ENCODE data around the gene TM4SF5.

The TM4SF5 gene

DNA sequence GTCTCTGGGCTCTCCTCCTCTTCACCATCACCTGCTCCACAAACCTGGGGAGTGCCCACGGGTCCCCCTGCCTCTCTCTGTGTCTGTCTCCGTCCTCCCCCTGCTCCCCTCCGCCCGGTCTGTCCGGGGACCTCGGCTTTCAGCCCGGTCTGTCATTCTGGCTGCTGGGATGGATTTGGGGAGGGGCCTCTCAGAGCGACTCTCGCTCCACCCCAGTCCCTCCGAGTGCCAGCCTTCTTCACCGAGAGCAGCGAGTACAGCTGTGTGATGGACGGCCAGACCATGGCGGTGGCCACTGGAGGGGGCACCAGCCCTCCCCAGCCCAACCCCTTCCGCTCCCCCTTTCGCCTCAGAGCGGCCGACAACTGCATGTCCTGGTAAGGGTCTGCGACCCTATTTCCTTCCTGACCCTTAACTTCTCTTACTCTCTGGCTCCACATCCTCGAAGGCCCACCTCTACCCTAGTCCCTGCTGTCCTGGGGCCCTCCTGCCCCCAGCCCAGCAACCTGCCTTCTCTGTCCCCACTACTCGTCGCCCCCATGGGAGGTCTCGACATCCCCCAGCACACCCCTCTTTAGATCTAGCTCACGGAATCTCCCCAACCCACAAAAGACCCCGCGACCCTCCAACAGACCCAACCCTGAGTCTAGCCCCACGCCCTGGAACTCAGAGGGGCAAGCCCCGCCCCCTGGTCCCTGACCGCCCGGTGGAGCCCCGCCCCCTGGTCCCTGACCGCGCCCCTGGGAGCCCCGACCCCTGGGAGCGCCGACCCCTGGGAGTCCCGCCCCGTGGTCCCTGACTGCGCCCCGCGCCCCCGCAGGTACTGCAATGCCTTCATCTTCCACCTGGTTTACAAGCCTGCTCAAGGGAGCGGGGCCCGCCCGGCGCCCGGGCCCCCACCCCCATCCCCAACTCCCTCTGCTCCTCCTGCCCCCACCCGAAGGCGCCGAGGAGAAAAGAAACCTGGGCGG, 26.4 kb upstream of the TM4SF5 start:
- TF ChIP-seq, protein P1, sequence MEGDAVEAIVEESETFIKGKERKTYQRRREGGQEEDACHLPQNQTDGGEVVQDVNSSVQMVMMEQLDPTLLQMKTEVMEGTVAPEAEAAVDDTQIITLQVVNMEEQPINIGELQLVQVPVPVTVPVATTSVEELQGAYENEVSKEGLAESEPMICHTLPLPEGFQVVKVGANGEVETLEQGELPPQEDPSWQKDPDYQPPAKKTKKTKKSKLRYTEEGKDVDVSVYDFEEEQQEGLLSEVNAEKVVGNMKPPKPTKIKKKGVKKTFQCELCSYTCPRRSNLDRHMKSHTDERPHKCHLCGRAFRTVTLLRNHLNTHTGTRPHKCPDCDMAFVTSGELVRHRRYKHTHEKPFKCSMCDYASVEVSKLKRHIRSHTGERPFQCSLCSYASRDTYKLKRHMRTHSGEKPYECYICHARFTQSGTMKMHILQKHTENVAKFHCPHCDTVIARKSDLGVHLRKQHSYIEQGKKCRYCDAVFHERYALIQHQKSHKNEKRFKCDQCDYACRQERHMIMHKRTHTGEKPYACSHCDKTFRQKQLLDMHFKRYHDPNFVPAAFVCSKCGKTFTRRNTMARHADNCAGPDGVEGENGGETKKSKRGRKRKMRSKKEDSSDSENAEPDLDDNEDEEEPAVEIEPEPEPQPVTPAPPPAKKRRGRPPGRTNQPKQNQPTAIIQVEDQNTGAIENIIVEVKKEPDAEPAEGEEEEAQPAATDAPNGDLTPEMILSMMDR (IDR thresholded peaks at IDR 0.05; ENCODE audit: insufficient read depth, low read length, missing control alignments): no peak
- DNase-seq (ENCODE audit: low read depth, low spot score): no peak
- POLR2A ChIA-PET: no interaction called here
- CTCF ChIA-PET: no interaction called here
- no peak overlapping the region for H3K4me3 ChIP-seq (ENCODE audit: low read depth, low read length)

DNA sequence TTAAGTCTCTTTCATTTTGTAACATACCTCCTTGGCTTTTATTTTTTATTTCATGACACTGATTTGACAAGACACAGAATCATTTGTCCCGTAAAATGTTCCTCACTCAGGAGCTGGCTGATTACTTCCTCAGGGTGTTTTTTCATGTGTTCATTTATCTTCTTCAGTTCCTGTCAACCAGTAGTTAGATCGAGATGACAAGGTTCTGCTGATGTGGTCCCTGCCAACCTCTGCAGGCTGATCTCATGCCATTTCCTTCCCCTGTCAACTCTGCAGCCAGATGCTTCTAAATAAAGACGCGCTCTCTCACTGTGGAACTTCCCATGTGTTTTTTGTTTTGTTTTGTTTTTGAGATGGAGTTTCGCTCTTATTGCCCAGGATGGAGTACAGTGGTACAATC, 23.8 kb upstream of the TM4SF5 start:
- TF ChIP-seq, protein P1 (IDR thresholded peaks at IDR 0.05; ENCODE audit: insufficient read depth, low read length, missing control alignments): no peak
- H3K4me3 ChIP-seq (ENCODE audit: low read depth, low read length): no peak overlapping the region
- no peak for DNase-seq (ENCODE audit: low read depth, low spot score)
- CTCF ChIA-PET: no interaction called here
- POLR2A ChIA-PET: no interaction called here

DNA sequence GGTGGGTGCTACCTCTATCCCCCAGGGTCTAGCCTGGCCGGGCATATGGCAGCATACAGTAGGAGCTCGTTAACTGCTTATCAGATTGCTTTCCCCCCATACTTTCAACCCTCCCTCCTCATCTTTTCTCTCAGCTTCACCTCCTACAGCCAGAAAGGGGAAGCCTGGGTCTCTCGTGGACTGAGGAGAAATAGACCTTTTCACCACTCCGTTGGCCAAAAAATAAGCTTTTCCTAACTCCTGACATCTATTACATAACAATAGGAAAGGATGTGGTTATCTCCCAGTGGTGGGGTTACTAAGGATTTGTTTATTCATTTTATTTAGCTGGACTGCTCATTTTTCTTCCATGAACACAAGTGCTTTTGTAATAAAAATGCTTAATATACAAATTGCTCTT, 23.0 kb upstream of the TM4SF5 start:
- DNase-seq (ENCODE audit: low read depth, low spot score): no peak
- ChIA-PET CTCF (interaction anchor here (1.2 kb wide), 1 partner anchor 42 kb away, joined by 7 read pairs; no protein-coding TSS in a partner anchor), POLR2A (no interaction called here)
- TF ChIP-seq, protein P1 (IDR thresholded peaks at IDR 0.05; ENCODE audit: insufficient read depth, low read length, missing control alignments): no peak
- H3K4me3 ChIP-seq (ENCODE audit: low read depth, low read length): no peak overlapping the region

DNA sequence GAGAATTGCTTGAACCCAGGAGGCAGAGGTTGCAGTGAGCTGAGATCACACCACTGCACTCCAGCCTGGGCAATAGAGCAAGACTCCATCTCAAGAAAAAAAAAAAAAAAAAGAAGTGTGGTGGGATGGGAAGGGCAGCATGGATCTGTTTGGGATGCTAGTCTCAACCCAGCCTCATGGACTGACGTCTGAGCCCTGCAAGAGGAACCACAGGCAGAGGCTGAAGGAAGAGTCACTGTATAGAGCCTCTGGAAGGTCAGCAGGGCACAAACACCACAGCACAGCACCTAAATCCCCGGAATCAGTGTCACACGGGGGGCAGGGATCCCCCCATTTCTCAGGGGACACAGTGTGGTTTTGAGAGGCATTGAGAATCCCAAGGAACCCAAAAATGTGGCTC, 21.1 kb upstream of the TM4SF5 start:
- CTCF ChIA-PET: no interaction called here
- TF ChIP-seq, protein P1 (IDR thresholded peaks at IDR 0.05; ENCODE audit: insufficient read depth, low read length, missing control alignments): no peak
- POLR2A ChIA-PET: interaction anchor here (0.7 kb wide), 1 partner anchor 10 kb away, joined by 3 read pairs; no protein-coding TSS in a partner anchor
- no peak for DNase-seq (ENCODE audit: low read depth, low spot score)
- H3K4me3 ChIP-seq (ENCODE audit: low read depth, low read length): no peak overlapping the region

DNA sequence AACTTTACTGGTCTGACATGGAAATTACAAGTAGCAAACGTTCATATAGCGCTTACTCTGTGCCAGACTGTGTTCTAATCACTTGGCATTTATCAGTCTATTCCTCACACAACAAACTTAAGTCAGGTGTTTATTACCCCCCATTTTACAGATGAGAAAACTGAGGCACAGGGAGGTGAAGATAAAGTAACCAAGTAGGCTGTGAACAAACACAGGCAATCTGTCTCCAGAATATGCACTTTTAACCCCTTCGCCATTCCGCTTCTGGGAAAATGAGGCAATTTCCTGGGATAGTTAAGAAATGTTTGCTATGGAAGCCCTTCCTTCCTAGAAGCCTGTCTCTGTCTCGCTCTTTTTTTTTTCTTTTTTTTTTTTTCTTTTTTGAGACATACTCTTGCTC, 19.8 kb upstream of the TM4SF5 start:
- DNase-seq (ENCODE audit: low read depth, low spot score): no peak
- H3K4me3 ChIP-seq (ENCODE audit: low read depth, low read length): no peak overlapping the region
- ChIA-PET POLR2A (no interaction called here), CTCF (interaction anchor here (0.6 kb wide), 1 partner anchor 36 kb away, joined by 3 read pairs; no protein-coding TSS in a partner anchor)
- TF ChIP-seq, protein P1 (IDR thresholded peaks at IDR 0.05; ENCODE audit: insufficient read depth, low read length, missing control alignments): no peak

DNA sequence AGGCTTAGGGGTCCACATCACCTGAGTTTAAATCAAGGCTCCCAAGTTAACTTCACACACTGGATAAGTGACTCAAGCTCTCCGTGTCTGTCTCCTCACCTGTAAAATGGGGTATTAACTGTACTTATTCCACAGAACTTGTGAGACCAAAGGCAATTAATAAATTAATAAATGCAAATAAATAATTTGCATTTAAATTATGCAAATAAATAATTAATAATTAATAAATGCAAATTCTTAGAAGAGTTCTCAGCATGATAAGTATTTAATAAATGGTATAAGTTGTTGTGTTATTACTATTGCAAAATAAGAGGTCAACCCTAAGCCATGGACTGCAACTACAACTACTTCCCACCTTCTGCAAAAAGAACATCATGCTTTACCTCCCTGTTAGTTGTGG, 18.3 kb upstream of the TM4SF5 start:
- H3K4me3 ChIP-seq (ENCODE audit: low read depth, low read length): no peak overlapping the region
- TF ChIP-seq, protein P1 (IDR thresholded peaks at IDR 0.05; ENCODE audit: insufficient read depth, low read length, missing control alignments): no peak
- no peak for DNase-seq (ENCODE audit: low read depth, low spot score)
- ChIA-PET CTCF (interaction anchor here (1.5 kb wide), 1 partner anchor 33 kb away, joined by 3 read pairs; the partner anchor contains the start of gene VMO1), POLR2A (no interaction called here)

All from AG04449 (cell line).